Activated CD8-positive, alpha-beta memory T cell treated with anti-CD3 and anti-CD28 coated beads for 4 hours (primary cell): ENCODE measurements around the gene NCDN.
"Not testable (repeated sequence)": the region's sequence is repeated elsewhere in the genome, so short reads cannot be mapped to it uniquely, and the experiment has no call there.

Source experiments
- DNase-seq, 2 donors: peaks; one replicate each; pipeline ENCODE4 v3.0.0-alpha.2; 2020; ENCODE audit warnings: low read depth in 2 of 2

The NCDN gene

GRCh38 chr1:35570589-35571137 is 13.1 kb downstream of the NCDN start:
- no peak for DNase-seq

GRCh38 chr1:35571263-35571662 is 13.7 kb downstream of the NCDN start:
- no peak for DNase-seq

GRCh38 chr1:35572296-35572695 is 14.7 kb downstream of the NCDN start:
- no peak for DNase-seq

GRCh38 chr1:35573198-35574124 is 15.9 kb downstream of the NCDN start, which contains the start of gene TFAP2E:
Gene TFAP2E, plus strand, starts transcription at chr1:35573314. Its CDS starts 264 bp downstream, at chr1:35573578.
- no peak for DNase-seq

GRCh38 chr1:35574125-35574654 is 16.6 kb downstream of the NCDN start:
- DNase-seq, result no peak

GRCh38 chr1:35574655-35575415 is 17.2 kb downstream of the NCDN start:
- DNase-seq, result no peak

GRCh38 chr1:35575416-35575958 is 17.9 kb downstream of the NCDN start:
- no peak for DNase-seq

GRCh38 chr1:35576061-35576765 is 18.6 kb downstream of the NCDN start:
- no peak for DNase-seq

- not testable (repeated sequence) for DNase-seq
These were observed 19.1 kb downstream of the NCDN start for GRCh38 chr1:35576766-35577070.

GRCh38 chr1:35577071-35577998 is 19.7 kb downstream of the NCDN start:
- DNase-seq, result peak; percentile 31 to 32

GRCh38 chr1:35580949-35581388 is 23.4 kb downstream of the NCDN start:
- no peak for DNase-seq

- not testable (repeated sequence) for DNase-seq
These were observed 24.0 kb downstream of the NCDN start for GRCh38 chr1:35581621-35582020.

- no peak for DNase-seq
These were observed 27.7 kb downstream of the NCDN start for GRCh38 chr1:35585281-35585680.

- DNase-seq, result not testable (repeated sequence)
These were observed 28.2 kb downstream of the NCDN start for GRCh38 chr1:35585805-35586204.

- no peak for DNase-seq
These were observed 29.2 kb downstream of the NCDN start for GRCh38 chr1:35586808-35587207.

- no peak for DNase-seq
These were observed 30.1 kb downstream of the NCDN start for GRCh38 chr1:35587736-35588135.

- no peak for DNase-seq
These were observed 30.8 kb downstream of the NCDN start for GRCh38 chr1:35588197-35588910.

- DNase-seq, result no peak
These were observed 32.2 kb downstream of the NCDN start for GRCh38 chr1:35589516-35590427.
